H1 (cell line): ENCODE data around the gene ASMTL. TPM values are rescaled to one million over a fixed set of nuclear protein-coding genes. Genes with fewer than 3 reads are reported as not detected.

Experiments
- CTCF ChIA-PET: fragments of 300-600 bp; sonication (Branson Sonifier 250); formaldehyde crosslinking; loops from one replicate; lab custom pipeline; 2021; ENCODE audit not compliant: partially characterized antibody; lab: Charles Lee
- POLR2A ChIA-PET: fragments of 300-600 bp; sonication (Branson Sonifier 250); formaldehyde crosslinking; loops from one replicate; lab custom pipeline; 2021; ENCODE audit warnings: inconsistent platforms; ENCODE audit not compliant: partially characterized antibody; lab: Charles Lee
- DNase-seq, 2 experiments: peaks; one replicate each; pipeline versions ENCODE4 v3.0.0 to v3.0.0-alpha.2; 2010 to 2022; ENCODE audit warnings: low spot score in 2 of 2, low read depth in 1 of 2, mixed read lengths in 1 of 2
- FAIRE-seq: peaks from 2 replicates; lab custom pipeline; 2011; peaks lifted over from hg19 to GRCh38; lab: Jason Lieb, UNC
- H2AFZ ChIP-seq: 2 replicates; pipeline ENCODE4 v1.8.1; 2012; ENCODE audit warnings: low read length, inconsistent platforms
- H2AK5ac ChIP-seq: 2 replicates; pipeline ENCODE4 v1.6.1; 2013; ENCODE audit warnings: low read depth, low read length
- H2BK120ac ChIP-seq: replicated peaks from 2 replicates; pipeline ENCODE3; 2013; ENCODE audit warnings: low read depth, low read length, inconsistent platforms
- H2BK12ac ChIP-seq: 2 replicates; pipeline ENCODE4 v1.6.1; 2013; ENCODE audit warnings: low read depth, low read length
- H2BK15ac ChIP-seq: 2 replicates; pipeline ENCODE4 v1.6.1; 2013; ENCODE audit warnings: low read length
- H2BK20ac ChIP-seq: 2 replicates; pipeline ENCODE4 v1.6.1; 2013; ENCODE audit warnings: low read length
- H2BK5ac ChIP-seq: 2 replicates; pipeline ENCODE4 v1.6.1; 2013; ENCODE audit warnings: low read depth, low read length
- H3K14ac ChIP-seq: 2 replicates; pipeline ENCODE4 v1.6.1; 2013; ENCODE audit warnings: inconsistent platforms; ENCODE audit not compliant: insufficient read length
- H3K18ac ChIP-seq: 2 replicates; pipeline ENCODE4 v1.6.1; 2013; ENCODE audit warnings: low read length; ENCODE audit errors: extremely low read depth
- H3K23ac ChIP-seq: 2 replicates; pipeline ENCODE4 v1.6.1; 2013; ENCODE audit warnings: inconsistent platforms; ENCODE audit not compliant: insufficient read length
- H3K23me2 ChIP-seq: 2 replicates; pipeline ENCODE4 v1.6.1; 2013; ENCODE audit warnings: low read depth, low read length
- H3K27ac ChIP-seq: 2 replicates; pipeline ENCODE4 v1.6.1; 2011; ENCODE audit warnings: low read depth, low read length, inconsistent platforms
- H3K27me3 ChIP-seq, 4 experiments: replicated peaks in 1 of 4; 1 replicate in 1 of 4; 2 replicates in 3 of 4; pipeline versions ENCODE4 v1.6.1 to v1.8.1; 2011 to 2013; ENCODE audit warnings: low read length in 3 of 4, mild to moderate bottlenecking in 3 of 4, inconsistent platforms in 2 of 4, mixed read lengths in 2 of 4, moderate library complexity in 1 of 4; ENCODE audit not compliant: control insufficient read depth in 3 of 4, insufficient read depth in 3 of 4; ENCODE audit errors: extremely low read depth in 1 of 4
- H3K36me3 ChIP-seq, 4 experiments: 2 replicates each; pipeline versions ENCODE4 v1.6.1 to v1.8.1; 2011 to 2013; ENCODE audit warnings: mild to moderate bottlenecking in 4 of 4, low read length in 3 of 4, moderate library complexity in 2 of 4, control low read depth in 1 of 4, inconsistent platforms in 1 of 4; ENCODE audit not compliant: insufficient read depth in 4 of 4, control insufficient read depth in 2 of 4
- H3K4ac ChIP-seq: replicated peaks from 2 replicates; pipeline ENCODE3; 2013; ENCODE audit warnings: low read length, low read depth, mixed read lengths, inconsistent platforms; ENCODE audit not compliant: insufficient read length
- H3K4me1 ChIP-seq, 4 experiments: replicated peaks in 1 of 4; 1 replicate in 1 of 4; 2 replicates in 3 of 4; pipeline versions ENCODE4 v1.6.1 to v1.8.1; 2011 to 2013; ENCODE audit warnings: low read length in 3 of 4, inconsistent platforms in 2 of 4, mixed read lengths in 1 of 4; ENCODE audit not compliant: insufficient read depth in 4 of 4, control insufficient read depth in 3 of 4
- H3K4me2 ChIP-seq, 2 experiments: 2 replicates each; pipeline versions ENCODE4 v1.6.1 to v1.8.1; 2011 to 2013; ENCODE audit warnings: low read depth in 2 of 2, low read length in 2 of 2, control low read depth in 1 of 2, inconsistent platforms in 1 of 2, mild to moderate bottlenecking in 1 of 2; ENCODE audit not compliant: insufficient read depth in 1 of 2
- H3K4me3 ChIP-seq, 4 experiments: fragments of 200-600, 300-600 bp in 1 of 4; sonication (generic), shearing (Covaris generic), sonication (Bioruptor Twin) in 1 of 4; 2 replicates each; pipeline versions ENCODE4 v1.5.1 to v1.8.1; 2011 to 2016; ENCODE audit warnings: low read length in 4 of 4, low read depth in 3 of 4, control low read depth in 2 of 4, inconsistent platforms in 2 of 4, mild to moderate bottlenecking in 2 of 4, mixed read lengths in 1 of 4, moderate library complexity in 1 of 4; ENCODE audit not compliant: insufficient read depth in 2 of 4; ENCODE audit errors: extremely low read depth in 1 of 4
- H3K56ac ChIP-seq: replicated peaks from 2 replicates; pipeline ENCODE3; 2013; ENCODE audit warnings: low read depth, mild to moderate bottlenecking, mixed read lengths, low read length, inconsistent platforms; ENCODE audit not compliant: insufficient read length
- H3K79me1 ChIP-seq: 2 replicates; pipeline ENCODE4 v1.6.1; 2013; ENCODE audit warnings: low read depth, low read length, control low read depth
- H3K79me2 ChIP-seq, 2 experiments: 2 replicates each; pipeline versions ENCODE4 v1.6.1 to v1.8.1; 2012 to 2013; ENCODE audit warnings: low read length in 2 of 2, mild to moderate bottlenecking in 2 of 2, inconsistent platforms in 1 of 2; ENCODE audit not compliant: insufficient read depth in 2 of 2, control insufficient read depth in 1 of 2
- H3K9ac ChIP-seq, 4 experiments: replicated peaks in 1 of 4; 1 replicate in 1 of 4; 2 replicates in 3 of 4; pipeline versions ENCODE4 v1.6.1 to v1.8.1; 2011 to 2013; ENCODE audit warnings: low read depth in 3 of 4, low read length in 3 of 4, control low read depth in 2 of 4, mild to moderate bottlenecking in 2 of 4, moderate library complexity in 2 of 4, inconsistent platforms in 1 of 4; ENCODE audit errors: extremely low read depth in 1 of 4
- H3K9me3 ChIP-seq, 2 experiments: 2 replicates each; pipeline versions ENCODE4 v1.6.1 to v1.8.1; 2012 to 2013; ENCODE audit warnings: mild to moderate bottlenecking in 2 of 2, moderate library complexity in 2 of 2, control low read depth in 1 of 2, inconsistent platforms in 1 of 2, low read depth in 1 of 2, low read length in 1 of 2, mixed read lengths in 1 of 2; ENCODE audit not compliant: insufficient read depth in 2 of 2
- H4K20me1 ChIP-seq, 2 experiments: replicated peaks in 1 of 2; 2 replicates each; pipeline versions ENCODE3 to v1.8.1; 2011 to 2013; ENCODE audit warnings: inconsistent platforms in 2 of 2, low read length in 2 of 2, mild to moderate bottlenecking in 1 of 2; ENCODE audit not compliant: insufficient read depth in 2 of 2, control insufficient read depth in 1 of 2
- H4K5ac ChIP-seq: 2 replicates; pipeline ENCODE4 v1.6.1; 2013; ENCODE audit warnings: low read length, low read depth, mixed read lengths, inconsistent platforms; ENCODE audit not compliant: insufficient read length
- H4K8ac ChIP-seq: 2 replicates; pipeline ENCODE4 v1.8.0; 2013; ENCODE audit warnings: mild to moderate bottlenecking, moderate library complexity, low read length, inconsistent platforms; ENCODE audit not compliant: insufficient read depth; ENCODE audit errors: extremely low read depth
- H4K91ac ChIP-seq: replicated peaks from 2 replicates; pipeline ENCODE3; 2013; ENCODE audit warnings: low read length, mixed read lengths, inconsistent platforms; ENCODE audit not compliant: insufficient read length
- CHD2 ChIP-seq: IDR thresholded peaks from 2 replicates; pipeline ENCODE4 v1.6.1; 2012; ENCODE audit warnings: low read length, improper control_type of control experiment
- SP4 ChIP-seq: IDR thresholded peaks from 2 replicates; pipeline ENCODE4 v1.6.1; 2012; ENCODE audit warnings: low read length, inconsistent platforms
- TCF12 ChIP-seq: IDR thresholded peaks from 2 replicates; pipeline ENCODE4 v1.6.1; 2011; ENCODE audit warnings: low read depth, mild to moderate bottlenecking, low read length
- TEAD4 ChIP-seq: IDR thresholded peaks from 2 replicates; pipeline ENCODE4 v1.6.1; 2012; ENCODE audit warnings: low read depth, low read length, inconsistent platforms, mixed read lengths
- WGBS, 2 experiments: shearing (Covaris generic) in 1 of 2; methylation state at CpG; one replicate each; pipeline versions ENCODE4 v1.1.6 to v1.1.7; 2013 to 2015; ENCODE audit warnings: low lambda C conversion rate in 2 of 2, mixed read lengths in 2 of 2, inconsistent platforms in 1 of 2, low coverage in 1 of 2, missing lambda C conversion rate in 1 of 2; ENCODE audit not compliant: insufficient replicate concordance in 2 of 2, insufficient coverage in 1 of 2, insufficient read length in 1 of 2; ENCODE audit errors: extremely low coverage in 1 of 2, missing lambda C conversion rate in 1 of 2; 5-methylcytosine and 5-hydroxymethylcytosine counted together
- polyA plus RNA-seq, 7 experiments: library from polyadenylated mRNA; depleted of rRNA in 3 of 7; stranded (reverse) in 5 of 7; unstranded in 2 of 7; fragments of >200 nt in 5 of 7; fragments of 200-250 nt in 2 of 7; gene quantifications; 1 replicate in 5 of 7; 2 replicates in 1 of 7; 4 replicates in 1 of 7; pipeline versions ENCODE4 v1.2.1 to v1.2.3, GENCODE V29; 2011 to 2013; ENCODE audit warnings: missing spikeins in 2 of 7, mixed read lengths in 2 of 7
- total RNA-seq: library from RNA; stranded (reverse); fragmentation: NEBNext Ultra II Directional; extraction: Animal tissue kit (Norgen Biotek cat#: 25700); gene quantifications from 2 replicates; pipeline ENCODE4 v1.2.1, GENCODE V29; 2021

The ASMTL gene
- total and polyA plus RNA-seq, 2 of the 8 experiments (the other 6 are each of a cell fraction or from before 2014, with no cell fraction given), result 75.6 to 81.4 TPM

- H3K27ac ChIP-seq, result no peak overlapping the region
- FAIRE-seq, result no peak
- 94% methylated on average over 6 of the region's 6 CpGs; no CpG with 5 or more reads in 1 of the 2 experiments for WGBS, 2 experiments
These were observed 39.2 kb upstream of the ASMTL start for GRCh38 chrX:1491851-1492349.

More at GRCh38 chrX:1491851-1492349, 39.2 kb upstream of the ASMTL start:
- Histone ChIP-seq H3K36me3 (no peaks in the 10 kb centered on the region), H2AK5ac (no peak overlapping the region), H3K27me3 (peaks cover 0 to 2% (median 1%) of the 10 kb centered on the region in 4 experiments; a peak in 1 of 7 replicates), H3K23ac (no peak overlapping the region), H2BK5ac (no peak overlapping the region), H4K91ac (no peak overlapping the region), H3K56ac (no peak overlapping the region), H4K5ac (no peak overlapping the region), H3K18ac (no peak overlapping the region), H2BK20ac (no peak overlapping the region), H2AFZ (no peak overlapping the region), H4K20me1 (no peaks in the 10 kb centered on the region), H3K9ac (no peak overlapping the region), H3K4ac (no peak overlapping the region), H2BK12ac (no peak overlapping the region), H2BK15ac (no peak overlapping the region), H3K4me3 (no peak overlapping the region), H3K14ac (no peak overlapping the region), H3K79me2 (no peaks in the 10 kb centered on the region), H3K79me1 (no peaks in the 10 kb centered on the region), H2BK120ac (no peak overlapping the region), H3K4me1 (peaks cover 0 to 8% (median 5%) of the 10 kb centered on the region in 4 experiments; a peak in 6 of 7 replicates), H3K9me3 (peaks cover 0 to 2% of the 10 kb centered on the region in 2 experiments; a peak in 2 of 4 replicates), H3K4me2 (no peak overlapping the region), H4K8ac (no peak overlapping the region), H3K23me2 (peaks cover 4% of the 10 kb centered on the region; the same call in 1 of the 2 replicates)
- TF ChIP-seq TEAD4, result 0 out of 2 replicates have a peak, but pooled peaks have one; percentile 1
- no peak for TF ChIP-seq CHD2
- TF ChIP-seq TCF12, result 0 out of 2 replicates have a peak, but pooled peaks have one; percentile 23
- peak; percentile 89 for TF ChIP-seq SP4
- POLR2A ChIA-PET, result no interaction called here
- CTCF ChIA-PET, result no interaction called here
- peak in 1 of 2 experiments; percentile 86 for DNase-seq
